H1 (cell line): ENCODE results near the gene OR9I1. TPM values are rescaled to one million over a fixed set of nuclear protein-coding genes. Genes with fewer than 3 reads are reported as not detected.

Experiments used
- CTCF ChIA-PET: fragments of 300-600 bp; sonication (Branson Sonifier 250); formaldehyde crosslinking; loops from one replicate; lab custom pipeline; 2021; ENCODE audit not compliant: partially characterized antibody; lab: Charles Lee
- POLR2A ChIA-PET: fragments of 300-600 bp; sonication (Branson Sonifier 250); formaldehyde crosslinking; loops from one replicate; lab custom pipeline; 2021; ENCODE audit warnings: inconsistent platforms; ENCODE audit not compliant: partially characterized antibody; lab: Charles Lee
- DNase-seq, 2 experiments: peaks; one replicate each; pipeline versions ENCODE4 v3.0.0 to v3.0.0-alpha.2; 2010 to 2022; ENCODE audit warnings: low spot score in 2 of 2, low read depth in 1 of 2, mixed read lengths in 1 of 2
- FAIRE-seq: peaks from 2 replicates; lab custom pipeline; 2011; peaks lifted over from hg19 to GRCh38; lab: Jason Lieb, UNC
- H2AFZ ChIP-seq: 2 replicates; pipeline ENCODE4 v1.8.1; 2012; ENCODE audit warnings: low read length, inconsistent platforms
- H2AK5ac ChIP-seq: 2 replicates; pipeline ENCODE4 v1.6.1; 2013; ENCODE audit warnings: low read depth, low read length
- H2BK120ac ChIP-seq: replicated peaks from 2 replicates; pipeline ENCODE3; 2013; ENCODE audit warnings: low read depth, low read length, inconsistent platforms
- H2BK12ac ChIP-seq: 2 replicates; pipeline ENCODE4 v1.6.1; 2013; ENCODE audit warnings: low read depth, low read length
- H2BK15ac ChIP-seq: 2 replicates; pipeline ENCODE4 v1.6.1; 2013; ENCODE audit warnings: low read length
- H2BK20ac ChIP-seq: 2 replicates; pipeline ENCODE4 v1.6.1; 2013; ENCODE audit warnings: low read length
- H2BK5ac ChIP-seq: 2 replicates; pipeline ENCODE4 v1.6.1; 2013; ENCODE audit warnings: low read depth, low read length
- H3K14ac ChIP-seq: 2 replicates; pipeline ENCODE4 v1.6.1; 2013; ENCODE audit warnings: inconsistent platforms; ENCODE audit not compliant: insufficient read length
- H3K18ac ChIP-seq: 2 replicates; pipeline ENCODE4 v1.6.1; 2013; ENCODE audit warnings: low read length; ENCODE audit errors: extremely low read depth
- H3K23ac ChIP-seq: 2 replicates; pipeline ENCODE4 v1.6.1; 2013; ENCODE audit warnings: inconsistent platforms; ENCODE audit not compliant: insufficient read length
- H3K23me2 ChIP-seq: 2 replicates; pipeline ENCODE4 v1.6.1; 2013; ENCODE audit warnings: low read depth, low read length
- H3K27ac ChIP-seq: 2 replicates; pipeline ENCODE4 v1.6.1; 2011; ENCODE audit warnings: low read depth, low read length, inconsistent platforms
- H3K27me3 ChIP-seq, 4 experiments: replicated peaks in 1 of 4; 1 replicate in 1 of 4; 2 replicates in 3 of 4; pipeline versions ENCODE4 v1.6.1 to v1.8.1; 2011 to 2013; ENCODE audit warnings: low read length in 3 of 4, mild to moderate bottlenecking in 3 of 4, inconsistent platforms in 2 of 4, mixed read lengths in 2 of 4, moderate library complexity in 1 of 4; ENCODE audit not compliant: control insufficient read depth in 3 of 4, insufficient read depth in 3 of 4; ENCODE audit errors: extremely low read depth in 1 of 4
- H3K36me3 ChIP-seq, 4 experiments: 2 replicates each; pipeline versions ENCODE4 v1.6.1 to v1.8.1; 2011 to 2013; ENCODE audit warnings: mild to moderate bottlenecking in 4 of 4, low read length in 3 of 4, moderate library complexity in 2 of 4, control low read depth in 1 of 4, inconsistent platforms in 1 of 4; ENCODE audit not compliant: insufficient read depth in 4 of 4, control insufficient read depth in 2 of 4
- H3K4ac ChIP-seq: replicated peaks from 2 replicates; pipeline ENCODE3; 2013; ENCODE audit warnings: low read length, low read depth, mixed read lengths, inconsistent platforms; ENCODE audit not compliant: insufficient read length
- H3K4me1 ChIP-seq, 4 experiments: replicated peaks in 1 of 4; 1 replicate in 1 of 4; 2 replicates in 3 of 4; pipeline versions ENCODE4 v1.6.1 to v1.8.1; 2011 to 2013; ENCODE audit warnings: low read length in 3 of 4, inconsistent platforms in 2 of 4, mixed read lengths in 1 of 4; ENCODE audit not compliant: insufficient read depth in 4 of 4, control insufficient read depth in 3 of 4
- H3K4me2 ChIP-seq, 2 experiments: 2 replicates each; pipeline versions ENCODE4 v1.6.1 to v1.8.1; 2011 to 2013; ENCODE audit warnings: low read depth in 2 of 2, low read length in 2 of 2, control low read depth in 1 of 2, inconsistent platforms in 1 of 2, mild to moderate bottlenecking in 1 of 2; ENCODE audit not compliant: insufficient read depth in 1 of 2
- H3K4me3 ChIP-seq, 4 experiments: fragments of 200-600, 300-600 bp in 1 of 4; sonication (generic), shearing (Covaris generic), sonication (Bioruptor Twin) in 1 of 4; 2 replicates each; pipeline versions ENCODE4 v1.5.1 to v1.8.1; 2011 to 2016; ENCODE audit warnings: low read length in 4 of 4, low read depth in 3 of 4, control low read depth in 2 of 4, inconsistent platforms in 2 of 4, mild to moderate bottlenecking in 2 of 4, mixed read lengths in 1 of 4, moderate library complexity in 1 of 4; ENCODE audit not compliant: insufficient read depth in 2 of 4; ENCODE audit errors: extremely low read depth in 1 of 4
- H3K56ac ChIP-seq: replicated peaks from 2 replicates; pipeline ENCODE3; 2013; ENCODE audit warnings: low read depth, mild to moderate bottlenecking, mixed read lengths, low read length, inconsistent platforms; ENCODE audit not compliant: insufficient read length
- H3K79me1 ChIP-seq: 2 replicates; pipeline ENCODE4 v1.6.1; 2013; ENCODE audit warnings: low read depth, low read length, control low read depth
- H3K79me2 ChIP-seq, 2 experiments: 2 replicates each; pipeline versions ENCODE4 v1.6.1 to v1.8.1; 2012 to 2013; ENCODE audit warnings: low read length in 2 of 2, mild to moderate bottlenecking in 2 of 2, inconsistent platforms in 1 of 2; ENCODE audit not compliant: insufficient read depth in 2 of 2, control insufficient read depth in 1 of 2
- H3K9ac ChIP-seq, 4 experiments: replicated peaks in 1 of 4; 1 replicate in 1 of 4; 2 replicates in 3 of 4; pipeline versions ENCODE4 v1.6.1 to v1.8.1; 2011 to 2013; ENCODE audit warnings: low read depth in 3 of 4, low read length in 3 of 4, control low read depth in 2 of 4, mild to moderate bottlenecking in 2 of 4, moderate library complexity in 2 of 4, inconsistent platforms in 1 of 4; ENCODE audit errors: extremely low read depth in 1 of 4
- H3K9me3 ChIP-seq, 2 experiments: 2 replicates each; pipeline versions ENCODE4 v1.6.1 to v1.8.1; 2012 to 2013; ENCODE audit warnings: mild to moderate bottlenecking in 2 of 2, moderate library complexity in 2 of 2, control low read depth in 1 of 2, inconsistent platforms in 1 of 2, low read depth in 1 of 2, low read length in 1 of 2, mixed read lengths in 1 of 2; ENCODE audit not compliant: insufficient read depth in 2 of 2
- H4K20me1 ChIP-seq, 2 experiments: replicated peaks in 1 of 2; 2 replicates each; pipeline versions ENCODE3 to v1.8.1; 2011 to 2013; ENCODE audit warnings: inconsistent platforms in 2 of 2, low read length in 2 of 2, mild to moderate bottlenecking in 1 of 2; ENCODE audit not compliant: insufficient read depth in 2 of 2, control insufficient read depth in 1 of 2
- H4K5ac ChIP-seq: 2 replicates; pipeline ENCODE4 v1.6.1; 2013; ENCODE audit warnings: low read length, low read depth, mixed read lengths, inconsistent platforms; ENCODE audit not compliant: insufficient read length
- H4K8ac ChIP-seq: 2 replicates; pipeline ENCODE4 v1.8.0; 2013; ENCODE audit warnings: mild to moderate bottlenecking, moderate library complexity, low read length, inconsistent platforms; ENCODE audit not compliant: insufficient read depth; ENCODE audit errors: extremely low read depth
- H4K91ac ChIP-seq: replicated peaks from 2 replicates; pipeline ENCODE3; 2013; ENCODE audit warnings: low read length, mixed read lengths, inconsistent platforms; ENCODE audit not compliant: insufficient read length
- BCL11A ChIP-seq, 2 experiments: IDR thresholded peaks; one replicate each; pipeline ENCODE4 v1.6.1; 2011; ENCODE audit warnings: low read depth in 2 of 2, low read length in 2 of 2, mild to moderate bottlenecking in 2 of 2
- CBX8 ChIP-seq: fragments of 300-800, 300-1000 bp; sonication (generic); IDR thresholded peaks from 2 replicates; pipeline ENCODE4 v1.7.1; 2016; ENCODE audit warnings: low read depth, low read length, borderline replicate concordance
- KDM4A ChIP-seq: IDR thresholded peaks from one replicate; pipeline ENCODE4 v1.7.1; 2012; ENCODE audit warnings: low read depth, mild to moderate bottlenecking, moderate library complexity, low read length, inconsistent platforms; ENCODE audit not compliant: severe bottlenecking
- MAX ChIP-seq: IDR thresholded peaks from 2 replicates; pipeline ENCODE4 v1.6.1; 2012; ENCODE audit warnings: inconsistent platforms
- PHF8 ChIP-seq: fragments of 200-600 bp; sonication (generic); conservative IDR thresholded peaks from 2 replicates; pipeline ENCODE4 v1.7.1; 2012; ENCODE audit warnings: low read depth, mild to moderate bottlenecking, inconsistent platforms, low read length, moderate library complexity
- POU5F1 ChIP-seq: IDR thresholded peaks from 2 replicates; pipeline ENCODE4 v1.6.1; 2011; ENCODE audit warnings: low read depth, mild to moderate bottlenecking, low read length, moderate library complexity
- RNF2 ChIP-seq: fragments of 200-900, 300-1000 bp; sonication (generic); IDR thresholded peaks from 2 replicates; pipeline ENCODE4 v1.7.1; 2016; ENCODE audit warnings: borderline replicate concordance, low read depth, mild to moderate bottlenecking, antibody characterized with exemption, low read length; ENCODE audit not compliant: poor library complexity, severe bottlenecking; ENCODE audit errors: missing control alignments
- RXRA ChIP-seq: IDR thresholded peaks from 2 replicates; pipeline ENCODE4 v1.6.1; 2011; ENCODE audit warnings: low read depth, mild to moderate bottlenecking, low read length, moderate library complexity; ENCODE audit not compliant: insufficient read depth
- SAP30 ChIP-seq: fragments of 300-600 bp; sonication (generic); IDR thresholded peaks from 2 replicates; pipeline ENCODE4 v1.7.1; 2012; ENCODE audit warnings: low read length, moderate library complexity, mild to moderate bottlenecking, inconsistent platforms; ENCODE audit not compliant: insufficient read depth, insufficient replicate concordance
- SIX5 ChIP-seq: IDR thresholded peaks from 2 replicates; pipeline ENCODE4 v1.6.1; 2011; ENCODE audit warnings: mild to moderate bottlenecking, low read depth, low read length
- SRF ChIP-seq: IDR thresholded peaks from 2 replicates; pipeline ENCODE4 v1.6.1; 2011; ENCODE audit warnings: mild to moderate bottlenecking, low read depth, low read length, moderate library complexity
- WGBS, 2 experiments: shearing (Covaris generic) in 1 of 2; methylation state at CpG; one replicate each; pipeline versions ENCODE4 v1.1.6 to v1.1.7; 2013 to 2015; ENCODE audit warnings: low lambda C conversion rate in 2 of 2, mixed read lengths in 2 of 2, inconsistent platforms in 1 of 2, low coverage in 1 of 2, missing lambda C conversion rate in 1 of 2; ENCODE audit not compliant: insufficient replicate concordance in 2 of 2, insufficient coverage in 1 of 2, insufficient read length in 1 of 2; ENCODE audit errors: extremely low coverage in 1 of 2, missing lambda C conversion rate in 1 of 2; 5-methylcytosine and 5-hydroxymethylcytosine counted together
- polyA plus RNA-seq, 7 experiments: library from polyadenylated mRNA; depleted of rRNA in 3 of 7; stranded (reverse) in 5 of 7; unstranded in 2 of 7; fragments of >200 nt in 5 of 7; fragments of 200-250 nt in 2 of 7; gene quantifications; 1 replicate in 5 of 7; 2 replicates in 1 of 7; 4 replicates in 1 of 7; pipeline versions ENCODE4 v1.2.1 to v1.2.3, GENCODE V29; 2011 to 2013; ENCODE audit warnings: missing spikeins in 2 of 7, mixed read lengths in 2 of 7
- total RNA-seq: library from RNA; stranded (reverse); fragmentation: NEBNext Ultra II Directional; extraction: Animal tissue kit (Norgen Biotek cat#: 25700); gene quantifications from 2 replicates; pipeline ENCODE4 v1.2.1, GENCODE V29; 2021

The OR9I1 gene
- total and polyA plus RNA-seq, 2 of the 8 experiments (the other 6 are each of a cell fraction or from before 2014, with no cell fraction given), result not detected

DNA sequence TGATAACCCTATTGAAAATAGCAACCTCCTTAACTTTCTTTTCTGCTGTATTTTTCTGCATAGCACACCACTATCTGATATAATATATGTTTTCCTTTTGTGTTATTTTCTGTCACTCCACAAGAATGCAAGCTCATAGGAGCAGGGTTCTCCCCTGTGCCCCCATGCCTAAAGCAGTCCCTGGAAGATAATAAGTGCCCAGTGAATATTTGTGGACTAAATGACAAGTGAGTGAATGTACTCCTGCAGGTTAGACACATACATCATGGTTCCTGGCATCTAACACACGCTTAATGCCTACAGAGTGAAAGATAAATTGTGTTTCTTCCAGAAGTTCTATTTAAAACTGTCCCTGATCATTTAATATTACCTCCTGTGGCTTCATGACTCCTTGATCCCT lies 39.7 kb upstream of the OR9I1 start:
- Histone ChIP-seq H4K20me1 (no peaks in the 10 kb centered on the region), H3K23ac (no peak overlapping the region), H2AFZ (no peak overlapping the region), H2BK120ac (no peak overlapping the region), H2BK20ac (no peak overlapping the region), H2BK15ac (no peak overlapping the region), H4K8ac (no peak overlapping the region), H3K14ac (no peak overlapping the region), H2BK5ac (no peak overlapping the region), H2AK5ac (no peak overlapping the region), H3K79me2 (no peaks in the 10 kb centered on the region), H3K23me2 (no peaks in the 10 kb centered on the region), H3K27me3 (no peaks in the 10 kb centered on the region), H3K4me2 (no peak overlapping the region), H3K79me1 (no peaks in the 10 kb centered on the region), H3K9me3 (peaks cover 0 to 7% of the 10 kb centered on the region in 2 experiments; a peak in 1 of 4 replicates), H3K4me1 (no peaks in the 10 kb centered on the region), H3K4me3 (no peak overlapping the region), H3K4ac (no peak overlapping the region), H4K91ac (no peak overlapping the region), H3K56ac (no peak overlapping the region), H2BK12ac (no peak overlapping the region), H3K36me3 (no peaks in the 10 kb centered on the region), H3K27ac (no peak overlapping the region), H3K9ac (no peak overlapping the region), H3K18ac (no peak overlapping the region), H4K5ac (no peak overlapping the region)
- ChIA-PET POLR2A (no interaction called here), CTCF (no interaction called here)
- FAIRE-seq, result no peak
- no peak for DNase-seq
- TF ChIP-seq POU5F1, result no peak
- no peak for TF ChIP-seq SRF
- no peak for TF ChIP-seq SAP30
- TF ChIP-seq SIX5, result no peak
- no peak for TF ChIP-seq RNF2
- no peak for TF ChIP-seq RXRA
- TF ChIP-seq CBX8, result no peak
- no peak for TF ChIP-seq BCL11A (IDR thresholded peaks at IDR 0.05; ENCODE audit: low read depth in 2 of 2, low read length in 2 of 2)
- TF ChIP-seq MAX, result no peak
- no peak for TF ChIP-seq KDM4A
- no peak for TF ChIP-seq PHF8
- 80% methylated on average over 1 of the region's 1 CpG; no CpG with 5 or more reads in 1 of the 2 experiments for WGBS, 2 experiments
